Neural progenitor cell (in vitro differentiated cells): ENCODE results near the gene SPRTN.

Experiments used
- EZH2 ChIP-seq: fragments of 200-600 bp; sonication (generic); IDR thresholded peaks from 2 replicates; pipeline ENCODE4 v1.6.1; 2017; ENCODE audit warnings: antibody characterized with exemption, mild to moderate bottlenecking, moderate library complexity
- TF ChIP-seq, protein P1 (sequence below): fragments of 200-600 bp; sonication (generic); IDR thresholded peaks from 2 replicates; pipeline ENCODE4 v1.5.1; 2017; ENCODE audit warnings: antibody characterized with exemption, mild to moderate bottlenecking

DNA sequence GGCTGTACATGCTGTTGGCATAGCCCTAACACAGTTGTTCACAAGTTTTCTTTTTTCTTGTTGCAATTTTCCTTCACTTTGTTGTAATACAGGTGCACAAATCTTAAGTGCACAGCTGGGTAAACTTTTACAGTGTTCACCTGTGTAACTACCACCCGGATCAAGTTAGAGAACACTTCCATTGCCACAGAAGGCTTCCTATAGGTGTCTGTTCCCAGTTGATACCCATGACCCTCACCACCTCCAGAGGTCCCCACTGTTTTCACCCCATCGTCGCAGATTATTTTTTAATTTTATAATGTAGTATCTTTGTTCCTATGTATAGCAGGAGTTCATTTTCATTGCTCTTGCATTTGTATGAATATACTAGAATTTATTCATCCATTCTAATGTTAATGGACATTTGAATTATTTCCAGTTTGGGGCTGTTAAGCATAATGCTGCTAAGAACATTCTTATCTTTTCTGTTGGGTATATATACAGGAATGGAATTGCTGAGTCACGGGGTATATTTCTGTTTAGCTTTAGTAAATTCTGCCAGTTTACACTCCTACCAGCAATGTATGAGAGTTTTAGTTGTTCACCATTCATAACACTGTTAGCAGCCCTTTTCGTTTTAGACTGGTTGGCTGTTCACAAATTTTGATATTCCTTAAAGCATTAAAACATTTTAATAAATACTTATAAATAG, 16.4 kb downstream of the SPRTN start:
- TF ChIP-seq, protein P1, sequence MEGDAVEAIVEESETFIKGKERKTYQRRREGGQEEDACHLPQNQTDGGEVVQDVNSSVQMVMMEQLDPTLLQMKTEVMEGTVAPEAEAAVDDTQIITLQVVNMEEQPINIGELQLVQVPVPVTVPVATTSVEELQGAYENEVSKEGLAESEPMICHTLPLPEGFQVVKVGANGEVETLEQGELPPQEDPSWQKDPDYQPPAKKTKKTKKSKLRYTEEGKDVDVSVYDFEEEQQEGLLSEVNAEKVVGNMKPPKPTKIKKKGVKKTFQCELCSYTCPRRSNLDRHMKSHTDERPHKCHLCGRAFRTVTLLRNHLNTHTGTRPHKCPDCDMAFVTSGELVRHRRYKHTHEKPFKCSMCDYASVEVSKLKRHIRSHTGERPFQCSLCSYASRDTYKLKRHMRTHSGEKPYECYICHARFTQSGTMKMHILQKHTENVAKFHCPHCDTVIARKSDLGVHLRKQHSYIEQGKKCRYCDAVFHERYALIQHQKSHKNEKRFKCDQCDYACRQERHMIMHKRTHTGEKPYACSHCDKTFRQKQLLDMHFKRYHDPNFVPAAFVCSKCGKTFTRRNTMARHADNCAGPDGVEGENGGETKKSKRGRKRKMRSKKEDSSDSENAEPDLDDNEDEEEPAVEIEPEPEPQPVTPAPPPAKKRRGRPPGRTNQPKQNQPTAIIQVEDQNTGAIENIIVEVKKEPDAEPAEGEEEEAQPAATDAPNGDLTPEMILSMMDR, result no peak
- no peak for TF ChIP-seq EZH2
